ENCODE data around the gene SSX2.
"Not testable (repeated sequence)": the region's sequence is repeated elsewhere in the genome, so short reads cannot be mapped to it uniquely, and the experiment has no call there.

The SSX2 gene, protein sequence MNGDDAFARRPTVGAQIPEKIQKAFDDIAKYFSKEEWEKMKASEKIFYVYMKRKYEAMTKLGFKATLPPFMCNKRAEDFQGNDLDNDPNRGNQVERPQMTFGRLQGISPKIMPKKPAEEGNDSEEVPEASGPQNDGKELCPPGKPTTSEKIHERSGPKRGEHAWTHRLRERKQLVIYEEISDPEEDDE

GRCh38 chrX:52707078-52707477, at the start of gene SSX2:
Gene SSX2, minus strand, starts transcription at chrX:52707178. Its CDS starts 1,429 bp downstream, at chrX:52705749.
- DNase-seq = not testable (repeated sequence)

DNA sequence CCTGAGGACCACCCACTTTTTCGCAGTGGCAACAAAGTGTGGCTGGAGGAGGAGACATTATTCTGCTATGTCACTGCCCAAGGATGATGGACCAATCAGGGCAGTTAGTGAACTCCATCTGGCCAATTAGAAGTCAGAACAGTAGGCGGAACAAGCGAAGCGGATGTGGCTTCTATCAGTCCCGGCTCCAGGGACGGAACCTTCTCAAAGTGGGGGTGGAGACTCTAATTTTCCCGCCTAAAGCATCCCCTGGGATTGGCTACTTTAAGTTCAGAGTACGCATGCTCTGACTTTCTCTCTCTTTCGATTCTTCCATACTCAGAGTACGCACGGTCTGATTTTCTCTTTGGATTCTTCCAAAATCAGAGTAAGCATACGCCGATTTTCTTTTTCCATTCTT, 44.0 kb upstream of the SSX2 start, which contains the start of gene SSX2B:
Gene SSX2B (plus strand): TSS at position 301 of the 400 bp plus-strand sequence. CDS start 1,429 bp downstream, outside the sequence.
- DNase-seq = not testable (repeated sequence)

DNA sequence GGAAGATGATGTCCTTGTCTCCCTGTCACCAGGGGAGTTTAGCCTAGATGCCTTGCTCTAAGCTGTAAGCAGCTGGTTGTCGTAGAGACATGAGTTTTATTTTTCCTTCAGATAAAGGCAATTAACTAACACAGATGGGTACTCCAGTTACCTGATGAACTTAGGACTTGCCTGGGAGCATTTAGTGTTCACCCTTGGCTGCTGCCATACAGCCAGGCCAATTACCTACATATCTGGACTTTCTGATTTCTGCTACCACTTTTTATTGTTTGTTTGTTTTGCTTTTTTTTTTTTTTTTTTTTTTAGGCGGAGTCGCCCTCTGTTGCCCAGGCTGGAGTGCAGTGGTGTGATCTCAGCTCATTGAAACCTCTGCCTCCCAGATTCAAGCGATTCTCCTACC, 14.9 kb downstream of the SSX2 start:
- not testable (repeated sequence) for DNase-seq

DNA sequence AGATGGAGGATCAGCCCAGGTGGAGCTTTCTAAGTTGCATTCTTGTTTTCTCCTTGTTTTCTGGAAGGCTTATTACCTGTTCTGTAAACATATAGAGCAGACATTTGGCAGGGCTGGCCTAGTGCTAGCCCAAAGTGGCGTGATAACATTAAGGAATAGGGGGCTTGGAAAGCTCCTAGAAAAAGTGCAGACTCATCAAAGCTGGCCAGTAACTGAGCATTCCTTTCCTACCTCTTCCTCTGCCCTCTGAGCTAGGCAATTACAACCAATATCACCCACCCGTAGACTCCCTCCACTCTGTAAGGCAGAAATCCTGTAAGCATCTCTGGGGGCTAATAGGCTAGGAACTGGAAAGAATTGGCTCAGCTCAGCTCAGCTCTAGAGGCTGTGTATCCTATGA, 44.8 kb downstream of the SSX2 start:
- DNase-seq = not testable (repeated sequence)

- DNase-seq = not testable (repeated sequence)
Measured at GRCh38 chrX:52655475-52655874, 51.5 kb downstream of the SSX2 start.

DNA sequence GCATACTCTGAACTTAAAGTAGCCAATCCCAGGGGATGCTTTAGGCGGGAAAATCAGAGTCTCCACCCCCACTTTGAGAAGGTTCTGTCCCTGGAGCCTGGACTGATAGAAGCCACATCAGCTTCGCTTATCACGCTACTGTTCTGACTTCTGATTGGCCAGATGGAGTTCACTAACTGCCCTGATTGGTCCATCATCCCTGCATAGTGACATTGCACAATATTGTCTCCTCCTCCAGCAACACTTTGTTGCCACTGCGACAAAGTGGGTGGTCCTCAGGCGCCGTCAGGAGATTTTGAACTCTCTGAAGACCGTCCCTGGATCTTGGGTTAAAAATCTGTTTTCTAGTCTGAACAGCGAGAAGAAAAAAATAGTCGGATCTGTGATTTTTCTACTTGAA, 52.2 kb downstream of the SSX2 start, which contains the start of gene SSX7:
Gene SSX7 (minus strand): TSS at position 101 of the 400 bp plus-strand sequence. CDS start 1,428 bp downstream, outside the sequence.
- DNase-seq = not testable (repeated sequence)

- not testable (repeated sequence) for DNase-seq
Measured at GRCh38 chrX:52650676-52651075, 56.3 kb downstream of the SSX2 start.

DNA sequence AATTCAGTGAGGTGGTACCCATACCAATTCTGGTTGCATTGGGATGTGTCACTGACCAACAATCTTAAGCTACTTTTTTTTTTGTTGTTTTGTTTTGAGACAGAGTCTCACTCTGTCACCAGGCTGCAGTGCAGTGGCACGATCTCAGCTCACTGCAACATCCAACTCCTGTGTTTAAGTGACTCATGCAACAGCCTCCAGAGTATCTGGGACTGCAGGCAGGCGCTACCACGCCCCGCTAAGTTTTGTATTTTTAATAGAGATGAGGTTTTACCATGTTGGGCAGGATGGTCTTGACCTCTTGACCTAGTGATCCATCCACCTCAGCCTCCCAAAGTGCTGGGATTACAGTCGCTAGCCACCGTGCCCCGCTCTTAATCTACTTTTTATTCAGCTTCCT, 58.0 kb downstream of the SSX2 start:
- not testable (repeated sequence) for DNase-seq

Data from activated CD4-positive, alpha-beta T cell treated with anti-CD3 and anti-CD28 coated beads, Interleukin-2, amount 50 U/mL, for 4 hours (primary cell).